GM12891 (cell line): ENCODE measurements around the gene NACAD.

Experiments used
- PAX5 ChIP-seq: IDR thresholded peaks from 2 replicates; pipeline ENCODE4 v1.6.1; 2011; ENCODE audit warnings: low read length, moderate library complexity, mild to moderate bottlenecking; ENCODE audit not compliant: insufficient read depth, severe bottlenecking
- POLR2A ChIP-seq: IDR thresholded peaks from 2 replicates; pipeline ENCODE4 v1.6.1; 2011; ENCODE audit warnings: low read depth, low read length, control low read depth
- POLR2AphosphoS5 ChIP-seq: IDR thresholded peaks from 2 replicates; pipeline ENCODE4 v1.6.1; 2011; ENCODE audit warnings: low read depth, low read length, control low read depth
- POU2F2 ChIP-seq: IDR thresholded peaks from 2 replicates; pipeline ENCODE4 v1.6.1; 2011; ENCODE audit warnings: low read depth, mild to moderate bottlenecking, control low read depth, low read length, moderate library complexity
- SPI1 ChIP-seq: IDR thresholded peaks from 2 replicates; pipeline ENCODE4 v1.6.1; 2011; ENCODE audit warnings: low read depth, low read length, control low read depth
- TAF1 ChIP-seq: IDR thresholded peaks from 2 replicates; pipeline ENCODE4 v1.6.1; 2011; ENCODE audit warnings: low read depth, low read length, control low read depth

DNA sequence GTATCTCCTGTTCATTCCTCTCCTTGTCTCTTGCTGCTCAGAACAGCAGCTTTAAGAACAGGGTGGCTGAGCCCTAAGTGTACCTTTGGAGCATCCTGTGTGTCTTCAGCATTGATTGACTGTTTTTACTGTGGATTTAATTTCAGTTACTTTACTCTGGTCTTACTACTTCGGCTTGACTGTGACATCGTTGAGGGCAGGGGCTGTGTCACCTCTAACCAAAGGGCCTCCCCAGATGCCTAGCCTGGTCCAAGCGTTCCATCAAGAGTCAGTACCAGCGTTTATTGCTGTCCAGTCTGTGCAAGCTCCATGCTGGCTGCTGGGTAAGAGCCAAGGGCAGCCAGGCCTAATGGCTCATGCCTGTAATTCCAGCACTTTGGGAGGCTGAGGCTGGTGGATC, 56.3 kb downstream of the NACAD start:
- no peak for TF ChIP-seq POLR2A
- no peak for TF ChIP-seq SPI1
- TF ChIP-seq TAF1: no peak
- no peak for TF ChIP-seq POLR2AphosphoS5
- no peak for TF ChIP-seq POU2F2
- no peak for TF ChIP-seq PAX5
